Hepatocyte (in vitro differentiated cells): ENCODE results near the gene APBB1. TPM values are rescaled to one million over a fixed set of nuclear protein-coding genes. Genes with fewer than 3 reads are reported as not detected.
A peak's percentile ranks its signal among the peaks of the same experiment; 100 is the strongest.

Experiments
- DNase-seq: peaks from one replicate; pipeline ENCODE4 v3.0.0-alpha.2; 2016; ENCODE audit warnings: low spot score
- H2AFZ ChIP-seq: fragments of 200-600 bp; sonication (generic); 2 replicates; pipeline ENCODE4 v1.6.0; 2016; ENCODE audit warnings: antibody characterized with exemption, mild to moderate bottlenecking
- H3K27ac ChIP-seq: fragments of 200-600 bp; sonication (generic); 2 replicates; pipeline ENCODE4 v1.5.1; 2016; ENCODE audit warnings: mild to moderate bottlenecking
- H3K27me3 ChIP-seq: fragments of 200-600 bp; sonication (generic); 2 replicates; pipeline ENCODE4 v1.6.1; 2016
- H3K36me3 ChIP-seq: fragments of 200-600 bp; sonication (generic); replicated peaks from 2 replicates; pipeline ENCODE4 v1.5.1; 2016; ENCODE audit warnings: low read depth; ENCODE audit not compliant: insufficient read depth
- H3K4me1 ChIP-seq: fragments of 200-600 bp; sonication (generic); 2 replicates; pipeline ENCODE4 v1.5.1; 2016; ENCODE audit warnings: mild to moderate bottlenecking, moderate library complexity; ENCODE audit not compliant: insufficient read depth
- H3K4me2 ChIP-seq: fragments of 200-600 bp; sonication (generic); 2 replicates; pipeline ENCODE4 v1.6.0; 2016
- H3K4me3 ChIP-seq: fragments of 200-600 bp; sonication (generic); 2 replicates; pipeline ENCODE4 v1.5.1; 2016; ENCODE audit warnings: mild to moderate bottlenecking
- H3K79me2 ChIP-seq: fragments of 200-600 bp; sonication (generic); 2 replicates; pipeline ENCODE4 v1.6.0; 2017; ENCODE audit warnings: mild to moderate bottlenecking
- H3K9me2 ChIP-seq: fragments of 200-600 bp; sonication (generic); replicated peaks from 2 replicates; pipeline ENCODE4 v1.6.0; 2017; ENCODE audit warnings: mild to moderate bottlenecking; ENCODE audit not compliant: insufficient read depth
- H3K9me3 ChIP-seq: fragments of 200-600 bp; sonication (generic); 2 replicates; pipeline ENCODE4 v1.5.1; 2016; ENCODE audit warnings: low read depth, mild to moderate bottlenecking
- H4K20me1 ChIP-seq: fragments of 200-600 bp; sonication (generic); 2 replicates; pipeline ENCODE4 v1.6.0; 2016; ENCODE audit warnings: mild to moderate bottlenecking; ENCODE audit not compliant: insufficient read depth, poor library complexity, severe bottlenecking
- EZH2 ChIP-seq: fragments of 200-600 bp; sonication (generic); IDR thresholded peaks from 2 replicates; pipeline ENCODE4 v1.6.1; 2016; ENCODE audit warnings: antibody characterized with exemption, mild to moderate bottlenecking, borderline replicate concordance
- EZH2phosphoT487 ChIP-seq: fragments of 200-600 bp; sonication (generic); IDR thresholded peaks from one replicate; pipeline ENCODE4 v1.6.1; 2018; ENCODE audit warnings: antibody characterized with exemption, mild to moderate bottlenecking, low read depth, moderate library complexity; ENCODE audit not compliant: unreplicated experiment, severe bottlenecking
- WGBS: methylation state at CpG from one replicate; pipeline ENCODE4 v1.1.6; 2016; ENCODE audit warnings: low lambda C conversion rate; ENCODE audit errors: missing lambda C conversion rate; 5-methylcytosine and 5-hydroxymethylcytosine counted together
- polyA plus RNA-seq: library from polyadenylated mRNA; unstranded; fragments of >200 nt; fragmentation: Nextera tagmentation; extraction: Ambion mirVana; gene quantifications from 2 replicates; pipeline ENCODE4 v1.2.1, GENCODE V29; 2016
- total RNA-seq: library from RNA; depleted of rRNA; stranded (reverse); fragments of >200 nt; gene quantifications from 2 replicates; pipeline ENCODE4 v1.2.3, GENCODE V29; 2014
- TF ChIP-seq, protein P1 (sequence below): fragments of 200-600 bp; sonication (generic); IDR thresholded peaks from 2 replicates; pipeline ENCODE4 v1.5.1; 2016; ENCODE audit warnings: antibody characterized with exemption, mild to moderate bottlenecking; ENCODE audit not compliant: poor library complexity

Gene APBB1
- total and polyA plus RNA-seq, 2 experiments from 2014 or later: 33.0 to 41.5 TPM

- peak; percentile 35 for DNase-seq
- 73% methylated on average over 9 of the region's 9 CpGs for WGBS
- Histone ChIP-seq H3K27me3 (no peaks in the 10 kb centered on the region), H3K4me3 (no peak overlapping the region), H3K27ac (no peak overlapping the region), H2AFZ (no peak overlapping the region), H3K36me3 (no peaks in the 10 kb centered on the region), H3K4me1 (peaks cover 5% of the 10 kb centered on the region), H4K20me1 (no peaks in the 10 kb centered on the region), H3K4me2 (no peak overlapping the region), H3K9me2 (no peaks in the 10 kb centered on the region), H3K79me2 (no peaks in the 10 kb centered on the region), H3K9me3 (no peaks in the 10 kb centered on the region)
- TF ChIP-seq EZH2 (no peak), EZH2phosphoT487 (no peak)
- TF ChIP-seq, protein P1, sequence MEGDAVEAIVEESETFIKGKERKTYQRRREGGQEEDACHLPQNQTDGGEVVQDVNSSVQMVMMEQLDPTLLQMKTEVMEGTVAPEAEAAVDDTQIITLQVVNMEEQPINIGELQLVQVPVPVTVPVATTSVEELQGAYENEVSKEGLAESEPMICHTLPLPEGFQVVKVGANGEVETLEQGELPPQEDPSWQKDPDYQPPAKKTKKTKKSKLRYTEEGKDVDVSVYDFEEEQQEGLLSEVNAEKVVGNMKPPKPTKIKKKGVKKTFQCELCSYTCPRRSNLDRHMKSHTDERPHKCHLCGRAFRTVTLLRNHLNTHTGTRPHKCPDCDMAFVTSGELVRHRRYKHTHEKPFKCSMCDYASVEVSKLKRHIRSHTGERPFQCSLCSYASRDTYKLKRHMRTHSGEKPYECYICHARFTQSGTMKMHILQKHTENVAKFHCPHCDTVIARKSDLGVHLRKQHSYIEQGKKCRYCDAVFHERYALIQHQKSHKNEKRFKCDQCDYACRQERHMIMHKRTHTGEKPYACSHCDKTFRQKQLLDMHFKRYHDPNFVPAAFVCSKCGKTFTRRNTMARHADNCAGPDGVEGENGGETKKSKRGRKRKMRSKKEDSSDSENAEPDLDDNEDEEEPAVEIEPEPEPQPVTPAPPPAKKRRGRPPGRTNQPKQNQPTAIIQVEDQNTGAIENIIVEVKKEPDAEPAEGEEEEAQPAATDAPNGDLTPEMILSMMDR: no peak
Measured at GRCh38 chr11:6357222-6357621, 61.7 kb downstream of the APBB1 start.

DNA sequence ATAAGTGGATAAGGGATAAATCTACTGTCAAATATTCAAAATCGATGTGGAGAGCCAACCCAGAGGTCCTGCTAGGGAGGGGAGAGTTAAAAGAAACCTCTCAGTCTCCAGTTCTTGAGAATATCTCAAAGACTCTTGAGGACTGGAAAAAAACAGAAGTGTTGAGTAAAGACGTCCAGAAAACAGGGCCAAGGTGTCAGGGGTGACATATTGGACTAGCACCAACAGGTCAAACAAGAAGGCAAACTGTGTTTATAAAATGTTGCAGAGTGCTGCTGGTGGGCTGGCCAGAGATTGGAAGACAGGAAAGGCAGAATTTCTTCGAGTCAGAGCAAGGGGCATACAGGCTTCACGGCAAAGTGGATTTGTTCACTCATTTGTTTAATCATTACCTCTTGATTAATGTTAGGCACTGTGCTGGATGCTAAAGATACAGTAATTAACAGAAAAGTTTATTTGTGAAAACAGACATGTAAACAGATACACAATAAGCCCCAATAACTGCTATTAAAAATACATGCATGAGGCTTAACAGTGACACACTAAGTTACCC lies 62.3 kb downstream of the APBB1 start:
- no peak overlapping the region for H3K4me2 ChIP-seq
- 61% methylated on average over 4 of the region's 4 CpGs for WGBS

GRCh38 chr11:6354651-6355485 lies 64.0 kb downstream of the APBB1 start:
- Histone ChIP-seq H4K20me1 (no peaks in the 10 kb centered on the region), H3K9me2 (no peaks in the 10 kb centered on the region), H3K79me2 (no peaks in the 10 kb centered on the region), H3K27ac (peak overlapping the region; percentile 47), H3K4me3 (no peak overlapping the region), H3K27me3 (no peaks in the 10 kb centered on the region), H3K36me3 (no peaks in the 10 kb centered on the region), H2AFZ (no peak overlapping the region), H3K9me3 (no peaks in the 10 kb centered on the region), H3K4me2 (peak overlapping the region; percentile 63), H3K4me1 (peaks cover 5% of the 10 kb centered on the region)
- WGBS: 71% methylated on average over 4 of the region's 4 CpGs
- TF ChIP-seq EZH2 (no peak), EZH2phosphoT487 (no peak)
- DNase-seq: no peak

More for the DNA sequence above, 62.3 kb downstream of the APBB1 start:
- H3K4me3 ChIP-seq: no peak overlapping the region
- peaks cover 5% of the 10 kb centered on the region for H3K4me1 ChIP-seq
- H4K20me1 ChIP-seq: no peaks in the 10 kb centered on the region
- TF ChIP-seq EZH2phosphoT487 (no peak), EZH2 (no peak)
- TF ChIP-seq, protein P1: no peak
- no peak overlapping the region for H3K27ac ChIP-seq
- no peaks in the 10 kb centered on the region for H3K36me3 ChIP-seq
- no peak for DNase-seq
- H3K27me3 ChIP-seq: no peaks in the 10 kb centered on the region
- no peaks in the 10 kb centered on the region for H3K79me2 ChIP-seq
- no peaks in the 10 kb centered on the region for H3K9me3 ChIP-seq
- H2AFZ ChIP-seq: peak overlapping the region; percentile 16
- H3K9me2 ChIP-seq: no peaks in the 10 kb centered on the region
